ENCODE data around the gene SIRPG. TPM values are rescaled to one million over a fixed set of nuclear protein-coding genes. Genes with fewer than 3 reads are reported as not detected.

Gene SIRPG
- total and polyA plus RNA-seq, 2 donors from 2014 or later: 2.5 TPM; not detected in 1

DNA sequence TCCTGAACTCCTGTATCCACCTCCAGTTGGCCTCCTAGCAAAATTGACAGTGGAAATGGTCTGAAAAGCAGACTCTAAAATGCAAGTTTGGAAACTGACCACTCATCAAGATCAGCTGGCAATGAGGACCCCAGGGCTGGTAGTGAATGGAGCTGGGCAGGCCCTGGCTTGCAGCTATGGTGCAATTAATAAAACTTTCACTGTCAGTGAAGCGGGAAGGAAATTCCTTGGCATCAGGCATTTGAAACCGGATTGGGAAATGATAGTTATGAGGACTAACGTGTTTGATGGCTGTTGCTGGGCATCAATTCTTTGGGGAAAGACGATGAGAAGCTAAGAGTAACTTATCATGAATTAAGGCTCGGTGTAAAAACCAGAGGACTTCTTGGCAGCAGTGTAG lies 56.8 kb downstream of the SIRPG start:
- Histone ChIP-seq H3K9me3 (ENCODE audit: control insufficient read depth in 2 of 3, insufficient read depth in 1 of 3, low read length in 3 of 3) (no peaks in the 10 kb centered on the region), H3K27ac (ENCODE audit: low read depth in 2 of 2, low read length in 2 of 2) (no peak overlapping the region), H3K27me3 (ENCODE audit: control insufficient read depth, insufficient read depth, low read length) (no peaks in the 10 kb centered on the region), H3K4me1 (ENCODE audit: control insufficient read depth in 2 of 3, insufficient read depth in 2 of 3, low read depth in 1 of 3, low read length in 3 of 3) (no peaks in the 10 kb centered on the region), H3K4me3 (ENCODE audit: low read length in 3 of 3) (no peak overlapping the region), H3K36me3 (ENCODE audit: control insufficient read depth in 2 of 3, insufficient read depth in 3 of 3, low read length in 3 of 3) (no peaks in the 10 kb centered on the region), H3K9ac (ENCODE audit: low read length in 3 of 3) (no peak overlapping the region)
- TF ChIP-seq, protein P1, sequence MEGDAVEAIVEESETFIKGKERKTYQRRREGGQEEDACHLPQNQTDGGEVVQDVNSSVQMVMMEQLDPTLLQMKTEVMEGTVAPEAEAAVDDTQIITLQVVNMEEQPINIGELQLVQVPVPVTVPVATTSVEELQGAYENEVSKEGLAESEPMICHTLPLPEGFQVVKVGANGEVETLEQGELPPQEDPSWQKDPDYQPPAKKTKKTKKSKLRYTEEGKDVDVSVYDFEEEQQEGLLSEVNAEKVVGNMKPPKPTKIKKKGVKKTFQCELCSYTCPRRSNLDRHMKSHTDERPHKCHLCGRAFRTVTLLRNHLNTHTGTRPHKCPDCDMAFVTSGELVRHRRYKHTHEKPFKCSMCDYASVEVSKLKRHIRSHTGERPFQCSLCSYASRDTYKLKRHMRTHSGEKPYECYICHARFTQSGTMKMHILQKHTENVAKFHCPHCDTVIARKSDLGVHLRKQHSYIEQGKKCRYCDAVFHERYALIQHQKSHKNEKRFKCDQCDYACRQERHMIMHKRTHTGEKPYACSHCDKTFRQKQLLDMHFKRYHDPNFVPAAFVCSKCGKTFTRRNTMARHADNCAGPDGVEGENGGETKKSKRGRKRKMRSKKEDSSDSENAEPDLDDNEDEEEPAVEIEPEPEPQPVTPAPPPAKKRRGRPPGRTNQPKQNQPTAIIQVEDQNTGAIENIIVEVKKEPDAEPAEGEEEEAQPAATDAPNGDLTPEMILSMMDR (IDR thresholded peaks at IDR 0.05; ENCODE audit: borderline replicate concordance, extremely low read depth, insufficient read depth): no peak
- DNase-seq (no peak), FAIRE-seq (no peak)
- intact Hi-C loops (cut with DNase I): no loop called here

DNA sequence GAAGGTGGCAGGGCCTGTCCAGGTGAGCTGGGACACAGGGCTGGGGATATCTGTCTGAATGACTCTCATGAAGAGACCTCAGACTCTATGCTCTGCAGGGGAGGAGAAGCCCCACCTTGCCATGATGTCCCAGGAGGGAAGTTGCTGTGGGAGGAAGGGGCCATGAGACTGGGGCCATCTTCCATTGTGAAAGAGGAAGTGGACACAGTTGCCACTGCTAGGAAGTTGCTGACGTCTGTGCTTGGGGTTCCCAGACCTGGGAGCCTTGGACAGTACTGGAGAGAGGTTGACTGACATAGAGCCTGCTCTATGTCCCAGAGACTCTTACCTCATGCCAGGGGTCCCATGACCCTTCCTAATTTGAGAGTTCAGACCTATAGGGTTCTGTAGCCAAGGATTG lies 62.2 kb downstream of the SIRPG start:
- no peak overlapping the region for H3K27ac ChIP-seq (ENCODE audit: low read depth in 2 of 2, low read length in 2 of 2)
- FAIRE-seq: no peak
- H3K9ac ChIP-seq (ENCODE audit: low read length in 3 of 3): no peak overlapping the region
- H3K4me1 ChIP-seq (ENCODE audit: control insufficient read depth in 2 of 3, insufficient read depth in 2 of 3, low read depth in 1 of 3, low read length in 3 of 3): no peaks in the 10 kb centered on the region
- H3K36me3 ChIP-seq (ENCODE audit: control insufficient read depth in 2 of 3, insufficient read depth in 3 of 3, low read length in 3 of 3): no peaks in the 10 kb centered on the region
- TF ChIP-seq, protein P1 (IDR thresholded peaks at IDR 0.05; ENCODE audit: borderline replicate concordance, extremely low read depth, insufficient read depth): no peak
- intact Hi-C loops (cut with DNase I): no loop called here
- H3K9me3 ChIP-seq (ENCODE audit: control insufficient read depth in 2 of 3, insufficient read depth in 1 of 3, low read length in 3 of 3): no peaks in the 10 kb centered on the region
- H3K27me3 ChIP-seq (ENCODE audit: control insufficient read depth, insufficient read depth, low read length): no peaks in the 10 kb centered on the region
- no peak overlapping the region for H3K4me3 ChIP-seq (ENCODE audit: low read length in 3 of 3)
- no peak for DNase-seq

DNA sequence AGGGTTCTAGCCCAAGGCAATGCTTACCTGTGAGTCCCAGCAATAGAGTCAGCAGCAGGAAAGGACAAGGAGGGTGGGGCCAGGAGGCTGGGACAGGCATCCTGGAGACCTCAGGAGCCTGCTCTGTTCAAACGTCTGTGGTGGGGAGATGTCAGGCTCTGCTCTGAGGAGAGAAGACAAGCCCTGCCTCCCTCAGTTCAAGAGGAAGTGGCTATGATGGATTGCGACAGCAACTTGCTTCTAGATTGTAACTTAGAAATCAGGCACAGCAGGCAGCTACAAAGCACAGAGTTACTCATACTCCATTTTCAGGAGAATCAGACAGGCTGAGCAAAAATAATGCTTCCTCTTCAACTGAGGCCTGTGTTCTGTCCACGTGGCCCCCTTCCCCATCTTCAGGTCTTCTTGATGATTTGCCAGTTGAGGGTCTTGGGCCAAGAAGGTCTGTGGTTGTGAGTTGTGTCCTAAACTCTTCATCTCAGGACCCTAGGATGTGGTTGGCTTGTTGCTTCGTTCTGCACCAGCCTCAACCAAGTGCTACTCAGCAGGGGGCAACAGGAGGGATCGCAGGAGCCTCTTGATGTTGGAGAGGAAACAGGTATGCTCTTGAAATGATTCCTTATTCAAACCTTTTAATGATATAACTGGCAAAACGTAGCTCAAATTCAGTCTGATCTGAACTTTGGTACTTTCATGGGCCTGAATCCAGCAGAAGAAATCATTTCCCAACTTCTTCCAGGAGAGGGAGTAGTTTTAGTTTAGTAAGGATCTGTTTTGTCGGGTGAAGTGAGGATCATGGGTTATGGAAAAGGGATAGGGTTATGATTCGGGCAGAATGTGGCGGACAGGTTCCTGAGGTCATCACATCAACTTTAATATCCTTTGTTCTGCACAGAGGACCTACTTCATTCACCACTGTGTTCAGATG lies 68.8 kb downstream of the SIRPG start:
- Histone ChIP-seq H3K36me3 (ENCODE audit: control insufficient read depth in 2 of 3, insufficient read depth in 3 of 3, low read length in 3 of 3) (no peaks in the 10 kb centered on the region), H3K27me3 (ENCODE audit: control insufficient read depth, insufficient read depth, low read length) (no peaks in the 10 kb centered on the region), H3K9ac (ENCODE audit: low read length in 3 of 3) (no peak overlapping the region), H3K4me3 (ENCODE audit: low read length in 3 of 3) (no peak overlapping the region), H3K4me1 (ENCODE audit: control insufficient read depth in 2 of 3, insufficient read depth in 2 of 3, low read depth in 1 of 3, low read length in 3 of 3) (no peaks in the 10 kb centered on the region), H3K9me3 (ENCODE audit: control insufficient read depth in 2 of 3, insufficient read depth in 1 of 3, low read length in 3 of 3) (no peaks in the 10 kb centered on the region), H3K27ac (ENCODE audit: low read depth in 2 of 2, low read length in 2 of 2) (no peak overlapping the region)
- no peak for DNase-seq
- TF ChIP-seq, protein P1 (IDR thresholded peaks at IDR 0.05; ENCODE audit: borderline replicate concordance, extremely low read depth, insufficient read depth): no peak
- intact Hi-C loops (cut with DNase I): no loop called here
- FAIRE-seq: no peak
